ENCODE data around the gene LHPP.

GRCh38 chr10:124425227-124425962 lies 36.2 kb upstream of the LHPP start:
- TF ChIP-seq, protein P1, sequence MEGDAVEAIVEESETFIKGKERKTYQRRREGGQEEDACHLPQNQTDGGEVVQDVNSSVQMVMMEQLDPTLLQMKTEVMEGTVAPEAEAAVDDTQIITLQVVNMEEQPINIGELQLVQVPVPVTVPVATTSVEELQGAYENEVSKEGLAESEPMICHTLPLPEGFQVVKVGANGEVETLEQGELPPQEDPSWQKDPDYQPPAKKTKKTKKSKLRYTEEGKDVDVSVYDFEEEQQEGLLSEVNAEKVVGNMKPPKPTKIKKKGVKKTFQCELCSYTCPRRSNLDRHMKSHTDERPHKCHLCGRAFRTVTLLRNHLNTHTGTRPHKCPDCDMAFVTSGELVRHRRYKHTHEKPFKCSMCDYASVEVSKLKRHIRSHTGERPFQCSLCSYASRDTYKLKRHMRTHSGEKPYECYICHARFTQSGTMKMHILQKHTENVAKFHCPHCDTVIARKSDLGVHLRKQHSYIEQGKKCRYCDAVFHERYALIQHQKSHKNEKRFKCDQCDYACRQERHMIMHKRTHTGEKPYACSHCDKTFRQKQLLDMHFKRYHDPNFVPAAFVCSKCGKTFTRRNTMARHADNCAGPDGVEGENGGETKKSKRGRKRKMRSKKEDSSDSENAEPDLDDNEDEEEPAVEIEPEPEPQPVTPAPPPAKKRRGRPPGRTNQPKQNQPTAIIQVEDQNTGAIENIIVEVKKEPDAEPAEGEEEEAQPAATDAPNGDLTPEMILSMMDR (conservative IDR thresholded peaks at IDR 0.05 in 1 of 2, IDR thresholded peaks at IDR 0.05 in 1 of 2; ENCODE audit: low read depth in 1 of 2, low read length in 2 of 2) = no peak
- no peak for TF ChIP-seq EZH2 (IDR thresholded peaks at IDR 0.05; ENCODE audit: low read length, missing control alignments)
